HEK293 (cell line): ENCODE measurements around the gene SMO.
A peak's percentile ranks its signal among the peaks of the same experiment; 100 is the strongest.

Source experiments
- BCL11A ChIP-seq: fragments of 450-650 bp; formaldehyde crosslinking; IDR thresholded peaks from 2 replicates; pipeline ENCODE4 v1.5.1; 2016; ENCODE audit warnings: low read depth, missing biosample characterization, missing genetic modification characterization
- GFI1B ChIP-seq: fragments of 450-650 bp; formaldehyde crosslinking; IDR thresholded peaks from 2 replicates; pipeline ENCODE4 v1.5.1; 2016; ENCODE audit warnings: missing biosample characterization, missing genetic modification characterization
- GLI2 ChIP-seq: fragments of 450-650 bp; formaldehyde crosslinking; IDR thresholded peaks from 2 replicates; pipeline ENCODE4; 2017; ENCODE audit warnings: missing biosample characterization, missing genetic modification characterization, low read depth, borderline replicate concordance
- GLI4 ChIP-seq: fragments of 450-650 bp; formaldehyde crosslinking; IDR thresholded peaks from 2 replicates; pipeline ENCODE4 v1.5.1; 2016; ENCODE audit warnings: missing biosample characterization, missing genetic modification characterization
- HOXC10 ChIP-seq: sonication (generic); formaldehyde crosslinking; IDR thresholded peaks from 2 replicates; pipeline ENCODE4 v1.8.1; 2023; ENCODE audit warnings: mild to moderate bottlenecking, missing genetic modification reagents
- KLF1 ChIP-seq: fragments of 450-650 bp; formaldehyde crosslinking; IDR thresholded peaks from 2 replicates; pipeline ENCODE4 v1.5.1; 2016; ENCODE audit warnings: missing biosample characterization, missing genetic modification characterization
- PRDM10 ChIP-seq: fragments of 450-650 bp; formaldehyde crosslinking; IDR thresholded peaks from 2 replicates; pipeline ENCODE4 v1.5.1; 2016; ENCODE audit warnings: missing biosample characterization, missing genetic modification characterization
- YY2 ChIP-seq: fragments of 450-650 bp; formaldehyde crosslinking; IDR thresholded peaks from 2 replicates; pipeline ENCODE4 v1.5.1; 2016; ENCODE audit warnings: missing biosample characterization, missing genetic modification characterization
- ZBTB7A ChIP-seq: fragments of 450-650 bp; formaldehyde crosslinking; IDR thresholded peaks from 2 replicates; pipeline ENCODE4 v1.5.1; 2016; ENCODE audit warnings: low read depth, missing biosample characterization, missing genetic modification characterization
- ZFP3 ChIP-seq: fragments of 450-650 bp; formaldehyde crosslinking; IDR thresholded peaks from 2 replicates; pipeline ENCODE4 v1.5.1; 2016; ENCODE audit warnings: low read depth, missing biosample characterization, missing genetic modification characterization
- ZFP41 ChIP-seq: fragments of 450-650 bp; formaldehyde crosslinking; IDR thresholded peaks from 2 replicates; pipeline ENCODE4 v1.5.1; 2016; ENCODE audit warnings: missing biosample characterization, missing genetic modification characterization, borderline replicate concordance
- ZNF148 ChIP-seq: fragments of 450-650 bp; formaldehyde crosslinking; IDR thresholded peaks from 2 replicates; pipeline ENCODE4 v1.5.0; 2017; ENCODE audit warnings: missing biosample characterization, missing genetic modification characterization, borderline replicate concordance
- ZNF174 ChIP-seq: fragments of 450-650 bp; formaldehyde crosslinking; IDR thresholded peaks from 2 replicates; pipeline ENCODE4 v1.5.0; 2017; ENCODE audit warnings: missing biosample characterization, mild to moderate bottlenecking, missing genetic modification characterization
- ZNF18 ChIP-seq: fragments of 450-650 bp; formaldehyde crosslinking; IDR thresholded peaks from 2 replicates; pipeline ENCODE4 v1.5.1; 2016; ENCODE audit warnings: missing biosample characterization, missing genetic modification characterization
- ZNF184 ChIP-seq: fragments of 450-650 bp; IDR thresholded peaks from 2 replicates; pipeline ENCODE4 v1.5.1; 2018; ENCODE audit warnings: missing biosample characterization, mild to moderate bottlenecking, missing genetic modification characterization
- ZNF202 ChIP-seq: fragments of 450-650 bp; formaldehyde crosslinking; IDR thresholded peaks from 2 replicates; pipeline ENCODE4 v1.5.1; 2016; ENCODE audit warnings: missing biosample characterization, missing genetic modification characterization, borderline replicate concordance
- ZNF221 ChIP-seq: fragments of 450-650 bp; formaldehyde crosslinking; IDR thresholded peaks from 2 replicates; pipeline ENCODE4 v1.5.1; 2017; ENCODE audit warnings: missing biosample characterization, missing genetic modification characterization, borderline replicate concordance
- ZNF324 ChIP-seq: fragments of 450-650 bp; formaldehyde crosslinking; IDR thresholded peaks from 2 replicates; pipeline ENCODE4 v1.5.1; 2016; ENCODE audit warnings: missing biosample characterization, missing genetic modification characterization
- ZNF354C ChIP-seq: fragments of 450-650 bp; formaldehyde crosslinking; IDR thresholded peaks from 2 replicates; pipeline ENCODE4 v1.5.1; 2016; ENCODE audit warnings: missing biosample characterization, missing genetic modification characterization, low read depth, borderline replicate concordance
- ZNF366 ChIP-seq: fragments of 450-650 bp; formaldehyde crosslinking; conservative IDR thresholded peaks from 2 replicates; pipeline ENCODE4 v1.5.1; 2016; ENCODE audit warnings: missing biosample characterization, missing genetic modification characterization
- ZNF426 ChIP-seq: fragments of 450-650 bp; formaldehyde crosslinking; IDR thresholded peaks from 2 replicates; pipeline ENCODE4 v1.5.1; 2017; ENCODE audit warnings: missing biosample characterization, missing genetic modification characterization, mild to moderate bottlenecking, inconsistent platforms, moderate library complexity
- ZNF510 ChIP-seq: fragments of 450-650 bp; formaldehyde crosslinking; IDR thresholded peaks from 2 replicates; pipeline ENCODE4 v1.5.1; 2018; ENCODE audit warnings: mild to moderate bottlenecking, missing genetic modification characterization, missing biosample characterization; ENCODE audit not compliant: insufficient replicate concordance
- ZNF571 ChIP-seq: fragments of 450-650 bp; formaldehyde crosslinking; IDR thresholded peaks from 2 replicates; pipeline ENCODE4 v1.5.0; 2017; ENCODE audit warnings: missing biosample characterization, missing genetic modification characterization
- ZNF626 ChIP-seq: fragments of 450-650 bp; sonication (Bioruptor Pico); formaldehyde crosslinking; IDR thresholded peaks from 2 replicates; pipeline ENCODE4 v1.5.1; 2018; ENCODE audit warnings: missing biosample characterization, missing genetic modification characterization, inconsistent platforms
- ZNF664 ChIP-seq: fragments of 450-650 bp; formaldehyde crosslinking; IDR thresholded peaks from 2 replicates; pipeline ENCODE4 v1.5.1; 2016; ENCODE audit warnings: missing biosample characterization, missing genetic modification characterization
- ZNF707 ChIP-seq: fragments of 450-650 bp; formaldehyde crosslinking; IDR thresholded peaks from 2 replicates; pipeline ENCODE4 v1.5.1; 2016; ENCODE audit warnings: missing biosample characterization, missing genetic modification characterization
- ZNF777 ChIP-seq: fragments of 450-650 bp; formaldehyde crosslinking; IDR thresholded peaks from 2 replicates; pipeline ENCODE4 v1.5.1; 2017; ENCODE audit warnings: missing biosample characterization, missing genetic modification characterization, borderline replicate concordance
- ZNF791 ChIP-seq: fragments of 450-650 bp; formaldehyde crosslinking; IDR thresholded peaks from 2 replicates; pipeline ENCODE4 v1.5.1; 2016; ENCODE audit warnings: missing biosample characterization, missing genetic modification characterization
- ZNF837 ChIP-seq: fragments of 450-650 bp; formaldehyde crosslinking; IDR thresholded peaks from 2 replicates; pipeline ENCODE4 v1.5.1; 2016; ENCODE audit warnings: missing biosample characterization, missing genetic modification characterization
- TF ChIP-seq, protein P1 (sequence below): fragments of 450-650 bp; formaldehyde crosslinking; IDR thresholded peaks from 2 replicates; pipeline ENCODE4 v1.5.1; 2016; ENCODE audit warnings: missing biosample characterization, missing genetic modification characterization, borderline replicate concordance

Gene SMO

DNA sequence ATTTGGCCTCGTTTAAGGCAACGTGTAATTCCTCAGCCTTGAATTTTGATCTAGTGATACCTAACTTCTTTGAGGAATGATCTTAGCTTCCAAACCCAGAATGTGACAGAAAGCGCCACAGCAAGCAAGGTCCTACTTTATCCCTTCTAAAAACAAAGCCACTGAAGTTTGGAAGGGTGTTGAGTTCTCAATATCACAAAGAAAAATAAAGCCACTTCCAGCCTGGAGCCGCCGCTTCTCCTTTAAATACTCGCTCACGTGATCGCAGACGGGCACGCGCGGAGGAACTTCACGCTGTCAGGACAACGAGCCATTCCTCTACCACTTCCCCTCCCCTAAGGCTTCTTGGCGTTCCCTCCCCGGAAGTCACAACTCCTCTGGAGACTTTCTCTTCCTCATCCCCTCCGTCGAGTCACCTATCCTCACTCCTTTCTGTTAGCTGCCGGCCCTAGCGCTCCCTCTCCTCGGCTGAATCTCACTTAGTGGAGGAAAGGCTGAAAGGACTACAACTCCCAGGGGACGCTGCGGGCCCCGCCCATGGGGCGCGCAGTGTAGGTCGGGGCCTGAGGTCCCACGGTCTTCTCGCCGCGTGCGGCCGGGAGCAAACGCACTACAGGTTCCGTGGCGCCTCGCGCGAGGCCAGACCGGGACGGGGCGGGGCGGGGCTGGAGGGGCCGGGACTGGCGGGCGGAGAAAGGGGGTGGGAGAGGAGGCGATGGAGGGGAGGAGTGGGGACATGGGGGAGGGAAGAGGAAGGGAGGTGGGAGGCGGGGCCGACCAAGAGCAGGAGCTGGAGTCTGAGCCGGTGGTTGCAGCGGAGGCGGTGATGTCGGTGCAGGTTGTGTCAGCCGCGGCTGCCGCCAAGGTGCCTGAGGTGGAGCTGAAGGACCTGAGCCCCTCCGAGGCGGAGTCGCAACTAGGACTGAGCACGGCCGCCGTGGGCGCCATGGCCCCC is 36.1 kb downstream of the SMO start, which contains the start of gene AHCYL2 (continued):
- TF ChIP-seq ZNF148 = no peak
- TF ChIP-seq ZNF354C (tag by site-specific recombination) = no peak
- no peak for TF ChIP-seq ZNF221 (tag by site-specific recombination)
- TF ChIP-seq KLF1 (tag by site-specific recombination) = peak; percentile 95
- TF ChIP-seq ZNF791 = no peak
- TF ChIP-seq ZNF174 (tag by site-specific recombination) = no peak
- no peak for TF ChIP-seq ZNF184 (tag by site-specific recombination)
- 0 out of 2 replicates have a peak, but pooled peaks have one; percentile 16 for TF ChIP-seq ZNF664 (tag by site-specific recombination)
- TF ChIP-seq ZBTB7A = 0 out of 2 replicates have a peak, but pooled peaks have one; percentile 44
- no peak for TF ChIP-seq ZFP41 (tag by site-specific recombination)
- no peak for TF ChIP-seq ZNF626 (tag by site-specific recombination)
- TF ChIP-seq ZNF18 (tag by site-specific recombination) = no peak
- peak; percentile 92 for TF ChIP-seq ZNF366 (tag by site-specific recombination)
- no peak for TF ChIP-seq BCL11A (tag by site-specific recombination)
- TF ChIP-seq GLI4 = no peak
- 0 out of 2 replicates have a peak, but pooled peaks have one; percentile 14 for TF ChIP-seq ZNF324 (tag by site-specific recombination)
- TF ChIP-seq, protein P1, sequence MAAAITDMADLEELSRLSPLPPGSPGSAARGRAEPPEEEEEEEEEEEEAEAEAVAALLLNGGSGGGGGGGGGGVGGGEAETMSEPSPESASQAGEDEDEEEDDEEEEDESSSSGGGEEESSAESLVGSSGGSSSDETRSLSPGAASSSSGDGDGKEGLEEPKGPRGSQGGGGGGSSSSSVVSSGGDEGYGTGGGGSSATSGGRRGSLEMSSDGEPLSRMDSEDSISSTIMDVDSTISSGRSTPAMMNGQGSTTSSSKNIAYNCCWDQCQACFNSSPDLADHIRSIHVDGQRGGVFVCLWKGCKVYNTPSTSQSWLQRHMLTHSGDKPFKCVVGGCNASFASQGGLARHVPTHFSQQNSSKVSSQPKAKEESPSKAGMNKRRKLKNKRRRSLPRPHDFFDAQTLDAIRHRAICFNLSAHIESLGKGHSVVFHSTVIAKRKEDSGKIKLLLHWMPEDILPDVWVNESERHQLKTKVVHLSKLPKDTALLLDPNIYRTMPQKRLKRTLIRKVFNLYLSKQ = no peak
- TF ChIP-seq GLI2 = no peak
- no peak for TF ChIP-seq ZNF202 (tag by site-specific recombination)
- TF ChIP-seq ZFP3 (tag by site-specific recombination) = no peak
- no peak for TF ChIP-seq HOXC10 (CRISPR knock-in tag)
- no peak for TF ChIP-seq GFI1B (tag by site-specific recombination)
- no peak for TF ChIP-seq ZNF510 (tag by site-specific recombination)
- peak; percentile 73 for TF ChIP-seq PRDM10
- TF ChIP-seq ZNF571 (tag by site-specific recombination) = no peak
- TF ChIP-seq ZNF426 = no peak
- TF ChIP-seq ZNF707 (tag by site-specific recombination) = no peak
- no peak for TF ChIP-seq ZNF777 (tag by site-specific recombination)
- no peak; the same call in none of the 2 replicates for TF ChIP-seq YY2 (tag by site-specific recombination)
- TF ChIP-seq ZNF837 (tag by site-specific recombination) = no peak
